ENCODE results near the gene VENTX.

Gene VENTX

DNA sequence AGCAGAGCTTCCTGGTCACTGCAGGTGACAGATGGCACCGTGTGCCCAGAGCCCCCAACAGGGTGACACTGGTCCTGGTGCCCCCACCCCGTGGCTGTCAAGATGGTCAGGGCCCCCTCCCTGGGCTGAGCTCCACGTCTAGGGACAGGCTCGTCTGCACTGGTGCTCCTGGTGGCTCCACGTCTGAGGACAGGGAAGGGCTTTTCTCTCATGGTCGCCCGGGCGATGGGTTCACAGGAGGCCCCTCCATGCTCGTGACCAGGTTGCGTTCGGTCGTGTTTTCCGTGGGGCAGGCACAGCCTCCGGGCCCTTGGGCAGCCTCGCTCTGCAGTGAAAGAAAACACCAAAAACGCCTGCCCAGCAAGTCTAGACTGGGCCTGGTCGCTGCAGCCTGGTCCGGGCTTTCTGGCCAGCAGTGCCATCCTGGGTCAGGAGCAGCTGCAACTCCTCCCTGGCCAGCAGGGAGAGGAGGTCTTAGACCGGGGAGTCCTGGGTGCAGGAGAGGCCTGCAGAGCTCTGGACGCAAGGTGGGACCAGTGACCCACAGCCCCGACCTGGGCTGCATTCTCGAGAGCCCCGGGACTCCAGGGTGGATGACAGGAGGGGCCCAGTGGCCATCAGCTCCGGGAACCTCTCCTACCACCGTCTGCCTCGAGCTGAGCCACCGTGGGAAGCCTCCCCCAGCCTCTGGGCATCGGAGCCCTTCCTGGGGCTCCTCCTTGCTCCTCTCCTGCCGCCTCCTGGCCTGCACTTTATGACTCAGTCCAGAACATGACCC is 35.5 kb upstream of the VENTX start:
- DNase-seq (ENCODE audit: low spot score): no peak

DNA sequence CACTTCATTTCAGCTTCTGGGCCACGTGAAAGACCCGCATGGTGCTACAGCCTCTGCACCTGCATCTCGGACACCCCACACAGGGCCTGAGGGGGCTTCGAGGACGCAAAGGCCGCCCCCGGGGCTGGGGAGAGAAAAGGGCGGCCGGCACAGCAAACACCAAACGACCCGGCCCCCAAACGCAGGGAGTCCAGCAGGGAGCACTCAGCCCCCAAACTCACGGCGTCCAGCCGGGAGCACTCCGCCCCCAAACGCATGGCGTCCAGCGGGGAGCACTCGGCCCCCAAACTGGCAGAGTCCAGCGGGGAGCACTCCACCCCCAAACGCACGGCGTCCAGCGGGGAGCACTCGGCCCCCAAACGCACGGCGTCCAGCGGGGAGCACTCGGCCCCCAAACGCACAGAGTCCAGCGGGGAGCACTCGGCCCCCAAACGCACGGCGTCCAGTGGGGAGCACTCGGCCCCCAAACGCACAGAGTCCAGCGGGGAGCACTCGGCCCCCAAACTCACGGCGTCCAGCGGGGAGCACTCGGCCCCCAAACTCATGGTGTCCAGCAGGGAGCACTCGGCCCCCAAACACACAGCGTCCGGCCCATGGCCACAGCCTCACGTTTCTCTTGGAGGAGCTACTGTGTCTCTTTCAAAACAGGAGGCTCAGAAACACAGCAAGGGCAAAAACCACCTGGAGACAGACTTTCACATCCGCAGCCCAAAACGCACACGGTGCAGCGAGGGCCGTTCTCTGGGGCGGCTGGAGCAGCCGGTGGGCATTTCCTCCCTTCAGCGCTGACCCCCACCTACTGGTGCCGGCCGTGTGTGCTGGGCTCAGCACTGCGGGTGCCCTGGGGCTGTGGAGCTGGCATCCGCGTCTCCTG is 34.6 kb upstream of the VENTX start:
- no peak for DNase-seq (ENCODE audit: low spot score)

DNA sequence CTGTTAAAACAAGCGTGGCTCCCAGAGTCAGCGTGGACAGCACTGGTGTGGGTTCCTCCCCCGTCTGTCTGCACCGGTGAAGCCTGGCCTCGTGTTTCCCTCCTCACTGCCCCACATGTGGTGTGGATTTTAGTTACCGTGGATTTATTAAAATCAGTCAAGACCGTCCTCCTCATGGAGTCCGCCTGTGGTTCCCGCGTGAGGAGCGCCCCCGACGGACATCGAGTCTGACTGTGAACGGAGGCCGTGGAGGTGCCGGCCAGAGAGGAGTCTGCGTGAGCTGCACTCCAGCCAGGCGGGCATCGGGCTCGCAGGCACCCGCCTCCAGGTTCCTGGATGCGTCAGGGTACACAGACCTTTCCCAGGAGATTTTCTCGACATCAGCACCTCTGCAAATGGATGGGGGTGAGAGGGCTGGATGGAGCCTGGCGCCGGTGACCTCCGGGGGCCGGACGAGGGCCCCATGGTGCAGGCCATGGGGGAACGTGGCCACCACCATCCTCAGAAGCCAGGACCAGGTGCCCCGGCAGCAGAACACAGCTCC is 33.9 kb upstream of the VENTX start:
- DNase-seq (ENCODE audit: low spot score): no peak

DNA sequence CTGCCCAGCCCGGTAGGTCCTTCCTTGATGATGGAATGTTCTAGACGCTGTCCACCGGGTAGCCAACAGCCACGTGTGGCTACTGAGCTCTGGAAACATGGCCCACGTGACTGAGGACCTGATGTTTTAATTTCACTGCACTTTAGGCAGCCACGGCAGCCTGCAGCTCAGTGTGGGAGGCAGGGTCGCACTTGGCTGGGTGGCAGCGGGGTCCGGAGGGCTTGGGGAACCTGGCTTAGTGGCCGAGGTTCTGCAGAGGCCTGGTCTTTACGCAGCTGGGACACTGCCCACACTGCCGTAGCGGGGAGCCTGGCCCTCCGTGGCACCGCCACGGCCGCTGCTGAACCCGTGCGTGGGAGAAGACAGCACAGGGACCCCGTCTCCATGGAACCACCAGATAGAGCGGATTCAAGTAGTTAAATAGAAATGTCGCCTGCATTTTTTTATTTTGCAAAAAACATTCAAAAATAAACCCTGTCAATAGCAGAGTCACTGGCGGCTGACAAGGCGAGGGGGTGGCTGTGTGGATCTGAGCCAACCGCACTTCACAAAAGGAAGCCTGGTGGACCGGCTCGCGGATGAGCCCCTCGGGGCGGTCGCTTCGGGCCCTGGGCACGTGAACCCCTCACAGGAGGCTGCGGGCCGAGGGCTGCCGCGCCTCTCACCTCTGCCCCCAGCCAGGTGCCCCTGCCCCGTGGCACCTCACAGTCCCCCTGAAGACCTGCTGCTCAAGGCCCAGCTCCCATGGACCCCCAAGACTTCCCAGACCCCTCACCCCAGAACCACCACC is 33.2 kb upstream of the VENTX start:
- no peak for DNase-seq (ENCODE audit: low spot score)

DNA sequence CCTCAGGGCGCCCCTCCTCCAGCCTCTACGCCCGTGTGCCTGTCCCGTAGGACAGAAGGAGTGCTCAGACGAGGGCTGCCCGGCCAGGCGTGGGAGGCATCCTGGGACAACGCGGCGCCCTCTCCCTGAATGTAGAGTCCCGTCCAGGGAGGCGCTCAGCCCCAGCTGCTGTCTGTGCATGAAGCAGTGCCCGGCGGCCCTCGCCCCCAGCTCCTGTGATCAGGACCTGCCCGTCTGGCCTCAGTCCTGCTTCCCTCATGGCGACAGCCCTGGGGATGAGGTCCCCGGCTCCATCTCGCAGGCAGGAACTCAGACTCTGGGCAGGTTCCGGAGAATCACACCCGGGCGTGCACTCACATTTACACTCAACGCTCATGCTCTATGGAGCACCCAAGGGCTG is 32.5 kb upstream of the VENTX start:
- no peak for DNase-seq (ENCODE audit: low spot score)

DNA sequence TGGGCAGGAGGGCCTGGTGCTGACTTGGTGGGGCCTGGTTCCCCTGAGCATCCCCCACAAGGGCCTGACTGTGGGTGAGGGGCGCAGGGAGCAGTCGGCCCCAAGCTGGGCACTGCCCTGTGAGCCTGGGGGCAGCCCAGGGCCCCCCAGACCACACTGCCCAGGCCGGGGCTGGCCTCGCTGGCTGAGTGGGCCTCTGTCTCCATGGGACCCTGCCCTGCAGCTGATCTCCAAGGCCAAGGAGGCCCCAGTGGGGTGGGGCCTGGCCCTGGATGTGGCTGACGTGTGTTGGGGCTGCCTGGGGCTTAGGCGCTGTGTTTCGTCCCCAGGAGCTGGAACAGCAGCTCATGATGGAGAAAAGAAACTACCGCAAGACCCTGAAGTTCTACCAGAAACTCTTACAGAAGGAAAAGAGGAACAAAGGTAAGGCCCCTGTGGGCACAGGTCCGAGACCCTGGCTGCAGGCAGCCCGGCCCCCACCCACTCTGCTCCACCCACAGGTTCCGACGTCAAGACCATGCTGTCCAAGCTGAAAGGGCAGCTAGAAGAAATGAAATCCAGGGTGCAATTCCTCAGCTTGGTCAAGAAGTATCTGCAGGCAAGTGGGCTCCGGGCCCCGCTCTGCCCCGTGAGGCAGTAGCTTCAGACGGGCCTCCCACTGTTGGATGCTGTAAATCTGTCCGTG is 31.2 kb upstream of the VENTX start:
- DNase-seq (ENCODE audit: low spot score): no peak

DNA sequence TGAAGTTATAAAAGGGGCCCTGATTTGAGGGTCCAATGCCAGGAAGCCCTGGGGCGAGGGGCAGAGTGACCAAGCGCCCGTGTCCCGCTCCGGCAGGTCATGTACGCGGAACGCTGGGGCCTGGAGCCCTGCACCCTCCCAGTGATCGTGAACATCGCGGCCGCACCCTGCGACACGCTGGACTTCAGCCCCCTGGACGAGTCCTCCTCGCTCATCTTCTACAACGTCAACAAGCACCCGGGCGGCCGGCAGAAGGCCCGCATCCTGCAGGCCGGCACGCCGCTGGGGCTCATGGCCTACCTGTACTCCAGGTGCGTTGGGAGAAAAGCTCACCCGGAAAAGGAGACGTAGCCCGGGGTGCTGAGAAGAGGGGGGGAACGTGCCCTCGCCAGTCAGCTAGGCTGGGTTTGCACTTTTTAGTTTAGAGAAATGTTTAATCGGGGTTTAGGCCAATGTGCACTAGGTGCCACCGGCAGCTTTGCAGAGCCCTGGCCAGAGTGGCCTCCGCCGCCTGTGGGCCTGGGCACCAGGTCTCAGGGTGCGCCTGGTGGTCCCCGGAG is 30.5 kb upstream of the VENTX start:
- DNase-seq (ENCODE audit: low spot score): no peak

DNA sequence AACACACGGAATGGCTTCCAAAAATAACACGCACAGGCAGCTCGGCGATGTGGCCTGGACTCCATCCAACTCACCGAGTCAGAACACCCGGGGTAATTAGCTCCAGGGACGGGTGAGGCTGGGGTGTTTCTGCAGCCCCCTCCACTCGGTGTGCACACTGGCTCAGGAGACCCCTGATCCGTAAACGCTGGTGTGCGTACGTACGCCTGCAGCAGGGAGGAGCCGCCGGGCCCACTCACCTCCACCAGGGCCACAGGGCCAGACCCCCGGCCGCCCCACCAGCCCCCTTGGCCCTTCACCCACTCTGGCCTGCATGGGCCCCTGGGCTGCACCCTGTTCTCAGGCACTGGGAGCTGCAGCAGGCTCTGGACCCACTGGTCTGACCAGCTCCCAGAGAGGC is 30.0 kb upstream of the VENTX start:
- no peak for DNase-seq (ENCODE audit: low spot score)

DNA sequence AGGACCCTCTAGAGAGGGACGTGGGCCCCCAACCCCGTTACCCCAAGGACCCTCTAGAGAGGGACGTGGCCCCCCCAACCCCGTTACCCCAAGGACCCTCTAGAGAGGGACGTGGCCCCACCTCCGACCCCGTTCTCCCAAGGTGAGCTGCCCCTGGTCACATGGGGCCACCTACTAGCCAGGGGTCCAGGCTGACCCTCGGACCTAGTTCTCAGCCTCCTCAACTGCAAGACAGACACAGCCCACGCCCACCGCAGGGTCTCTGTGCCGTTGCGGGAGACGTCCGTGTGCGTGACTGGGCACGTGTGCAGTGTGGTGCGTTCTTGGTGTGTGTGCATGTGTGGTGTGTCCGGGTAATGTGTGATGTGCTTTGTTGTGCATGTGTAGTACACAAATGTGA is 29.2 kb upstream of the VENTX start:
- DNase-seq (ENCODE audit: low spot score): no peak

DNA sequence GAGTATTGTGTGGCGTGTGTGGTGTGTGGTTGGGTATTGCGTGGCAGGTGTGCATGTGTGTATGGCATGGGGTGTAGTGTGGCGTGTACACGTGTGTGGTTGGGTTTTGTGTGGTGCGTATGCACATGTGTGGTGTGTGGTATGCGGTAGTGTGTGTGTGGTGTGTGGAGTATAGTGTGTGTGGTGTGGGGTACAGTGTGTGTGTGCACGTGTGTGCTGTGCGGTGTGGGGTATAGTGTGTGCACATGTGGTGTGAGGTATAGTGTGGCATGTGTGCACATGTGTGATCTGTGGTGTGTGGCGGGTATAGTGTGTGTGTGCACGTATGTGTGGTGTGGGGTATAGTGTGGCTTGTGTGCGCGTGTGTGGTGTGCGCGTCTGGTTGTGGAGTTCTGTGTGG is 28.5 kb upstream of the VENTX start:
- DNase-seq (ENCODE audit: low spot score): no peak

DNA sequence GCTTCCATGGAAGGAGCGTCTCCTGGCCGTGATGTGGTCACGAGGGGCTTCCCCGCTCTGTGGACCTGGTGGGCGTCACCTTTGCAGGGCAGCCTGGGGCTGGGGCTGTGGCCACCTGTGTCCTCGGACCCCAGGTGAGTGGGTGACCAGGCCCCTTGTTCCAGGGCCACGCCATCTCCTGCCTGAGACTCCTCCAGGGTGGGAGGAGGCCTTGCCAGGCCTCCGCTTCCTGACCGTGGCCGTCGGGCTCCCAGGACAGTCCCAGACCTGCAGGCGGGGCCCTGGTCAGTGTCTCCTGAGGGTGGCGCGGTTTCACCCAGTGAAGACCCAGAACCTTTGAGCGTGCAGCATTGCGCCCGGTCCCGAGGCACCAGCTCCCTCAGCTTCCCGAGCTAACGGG is 28.0 kb upstream of the VENTX start:
- DNase-seq (ENCODE audit: low spot score): no peak

DNA sequence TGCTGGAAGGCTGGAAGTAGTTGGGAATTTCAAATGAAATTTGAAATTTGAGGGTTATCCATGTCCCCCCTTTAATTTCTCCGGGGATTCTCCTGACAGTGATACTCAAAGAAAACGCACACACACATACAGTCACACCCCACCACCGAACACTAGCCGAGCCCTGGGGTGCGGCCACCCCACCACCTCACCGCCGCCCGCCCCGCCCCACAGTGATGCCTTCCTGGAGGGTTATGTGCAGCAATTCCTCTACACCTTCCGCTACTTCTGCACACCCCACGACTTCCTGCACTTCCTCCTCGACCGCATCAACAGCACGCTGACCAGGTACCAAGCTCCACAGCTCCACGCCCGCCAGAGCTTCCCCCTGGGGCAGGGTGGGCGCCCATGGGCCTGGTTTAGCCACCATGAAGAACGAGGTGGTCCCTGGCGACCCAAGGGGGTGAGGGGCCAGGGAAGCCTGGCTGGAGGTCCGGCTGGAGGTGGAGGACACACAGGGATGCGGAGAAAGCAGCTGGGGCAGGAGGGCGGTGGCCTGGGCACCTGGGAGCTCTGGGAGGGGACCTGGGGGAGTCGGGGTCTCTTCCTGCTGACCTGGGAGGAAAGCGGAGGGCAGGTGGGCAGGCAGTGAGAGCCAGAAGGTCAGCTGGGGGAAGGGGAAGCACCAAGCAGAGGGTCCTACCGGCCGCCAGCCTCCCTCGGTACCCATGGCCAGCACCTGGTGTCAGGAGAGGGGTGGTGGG is 27.1 kb upstream of the VENTX start:
- no peak for DNase-seq (ENCODE audit: low spot score)

DNA sequence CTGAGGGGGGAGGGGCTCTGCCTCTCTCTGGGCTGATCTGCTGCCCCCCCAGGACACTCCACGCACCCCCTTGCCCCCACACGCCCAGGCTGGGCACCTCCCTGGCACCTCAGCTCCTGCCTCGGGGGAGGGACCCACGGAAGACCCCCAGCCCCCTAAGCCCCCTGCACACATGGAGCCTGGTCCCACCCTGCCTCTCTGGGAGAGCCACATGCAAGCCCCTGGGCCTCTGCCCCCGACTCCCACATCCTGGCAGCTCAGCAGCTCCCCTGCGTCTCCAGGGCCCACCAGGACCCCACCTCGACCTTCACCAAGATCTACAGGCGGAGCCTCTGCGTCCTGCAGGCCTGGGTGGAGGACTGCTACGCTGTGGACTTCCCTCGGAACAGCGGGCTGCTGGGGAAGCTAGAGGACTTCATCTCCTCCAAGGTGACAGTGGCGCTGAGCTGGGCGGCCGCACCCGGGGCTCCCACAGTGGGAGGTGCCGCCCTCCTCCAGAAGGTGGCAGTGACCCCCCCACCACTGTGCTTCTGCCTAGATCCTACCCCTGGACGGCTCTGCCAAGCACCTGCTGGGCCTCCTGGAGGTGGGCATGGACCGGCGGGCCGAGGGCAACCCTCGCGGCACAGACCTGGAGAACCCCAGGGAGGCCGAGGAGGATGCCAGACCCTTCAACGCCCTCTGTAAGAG is 26.4 kb upstream of the VENTX start:
- DNase-seq (ENCODE audit: low spot score): no peak

DNA sequence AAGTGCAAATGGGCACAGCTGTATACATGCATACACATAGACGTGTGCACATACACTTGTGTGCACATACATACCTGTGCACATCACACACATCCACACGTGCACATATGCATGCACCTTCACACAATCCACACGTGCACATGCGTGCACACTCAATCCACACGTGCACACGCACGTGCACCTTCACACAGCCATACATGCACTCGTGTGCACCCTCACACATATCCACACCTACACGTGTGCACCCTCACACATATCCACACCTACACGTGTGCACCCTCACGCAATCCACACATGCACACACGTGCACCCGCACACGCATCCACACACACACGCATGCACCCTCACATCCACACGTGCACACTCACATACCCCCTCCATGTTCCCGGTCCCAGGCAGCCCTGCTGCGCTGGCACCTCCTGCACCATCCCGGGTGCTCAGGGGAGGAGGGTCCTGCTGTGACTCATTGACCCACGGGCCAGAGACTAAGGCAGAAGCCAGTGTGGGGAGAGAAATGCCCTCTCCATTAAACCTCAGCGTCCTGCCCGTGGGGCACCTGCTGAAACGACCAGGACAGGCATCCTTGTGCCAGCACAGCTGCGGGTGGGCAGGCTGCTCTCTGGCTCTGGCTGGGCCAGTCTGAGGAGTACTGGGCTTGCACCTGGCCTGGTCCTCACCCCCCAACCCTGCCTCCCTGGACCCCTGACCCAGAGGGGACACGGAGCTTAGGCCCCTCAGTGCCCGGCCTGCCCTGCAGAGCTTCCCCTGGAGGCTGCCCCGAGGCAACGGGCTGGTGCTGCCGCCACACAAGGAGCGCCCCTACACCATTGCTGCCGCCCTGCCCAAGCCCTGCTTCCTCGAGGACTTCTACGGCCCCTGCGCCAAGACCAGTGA is 25.4 kb upstream of the VENTX start:
- DNase-seq (ENCODE audit: low spot score): no peak

DNA sequence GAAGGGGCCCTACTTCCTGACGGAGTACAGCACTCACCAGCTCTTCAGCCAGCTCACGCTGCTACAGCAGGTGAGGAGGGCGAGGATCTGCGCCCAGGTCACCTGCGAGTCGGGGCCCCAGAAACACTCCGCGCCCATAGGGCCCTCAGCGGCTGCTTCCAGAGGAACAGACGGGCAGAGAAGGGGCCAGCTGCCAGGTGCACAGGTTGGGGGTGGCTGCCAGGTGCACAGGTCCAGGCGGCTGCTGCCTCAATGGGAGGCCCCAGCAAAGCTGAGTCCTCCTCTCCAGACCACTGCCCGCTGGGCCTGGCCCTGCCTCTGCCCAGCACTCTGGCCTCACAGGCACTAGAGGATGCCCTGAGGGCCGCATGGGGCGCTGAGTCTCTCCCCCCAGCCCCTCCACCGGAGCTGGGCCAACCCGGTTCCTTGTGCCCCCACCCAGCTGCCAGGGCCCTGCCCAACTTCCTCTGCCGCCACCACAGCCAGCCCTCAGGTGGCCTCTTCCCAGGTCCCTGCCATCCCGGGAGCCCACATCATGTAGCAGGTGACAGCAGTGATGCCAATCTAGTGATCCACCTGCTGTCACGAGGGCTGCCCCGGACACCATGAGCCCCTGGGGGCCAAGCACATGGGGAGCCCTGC is 24.7 kb upstream of the VENTX start:
- DNase-seq (ENCODE audit: low spot score): no peak

DNA sequence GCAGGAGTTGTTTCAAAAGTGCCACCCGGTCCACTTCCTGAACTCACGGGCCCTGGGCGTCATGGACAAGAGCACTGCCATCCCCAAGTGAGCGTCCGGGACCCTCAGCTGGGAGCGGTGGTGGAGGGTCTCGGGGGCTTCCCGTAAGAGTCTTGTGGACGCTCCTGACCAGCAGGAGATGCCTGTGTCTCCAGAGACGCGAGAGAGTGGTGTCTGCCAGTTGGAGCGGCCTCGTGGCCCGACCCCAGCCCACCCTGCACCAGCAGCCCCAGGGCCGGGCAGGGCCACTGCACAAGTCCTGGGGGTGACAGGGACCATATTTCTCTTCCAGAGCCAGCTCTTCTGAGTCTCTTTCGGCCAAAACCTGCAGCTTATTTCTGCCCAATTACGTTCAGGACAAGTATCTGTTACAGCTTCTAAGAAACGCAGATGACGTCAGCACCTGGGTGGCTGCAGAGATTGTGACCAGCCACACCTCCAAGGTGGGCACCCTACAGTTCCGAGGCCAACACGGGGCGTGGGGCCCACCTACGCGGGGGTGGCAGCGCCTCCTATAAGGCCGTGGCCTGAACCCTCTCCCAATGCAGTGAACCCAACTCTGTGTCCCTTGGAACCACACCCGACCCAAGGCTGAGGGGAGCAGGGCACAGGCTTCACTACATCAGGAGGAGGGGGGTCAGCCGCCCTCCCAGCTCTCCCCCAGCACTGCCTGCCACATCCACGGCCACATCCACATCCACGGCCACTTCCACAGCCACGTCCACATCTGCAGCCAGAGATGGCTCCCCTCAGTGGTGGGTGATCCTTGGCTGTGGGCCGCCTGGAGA is 23.8 kb upstream of the VENTX start:
- no peak for DNase-seq (ENCODE audit: low spot score)

All from globus pallidus (tissue), 1 donor.